Measurements from ENCODE around the gene NFYA. TPM values are rescaled to one million over a fixed set of nuclear protein-coding genes. Genes with fewer than 3 reads are reported as not detected.

NFYA gene
- total and polyA plus RNA-seq, 9 donors: 7.6 to 33.3 (median 20.7) TPM

- no peak for TF ChIP-seq EP300 (IDR thresholded peaks at IDR 0.05)
- peak; percentile 52 to 78 (median 73) for TF ChIP-seq CTCF (IDR thresholded peaks at IDR 0.05)
- 22 to 24% (median 22%) methylated on average over 3 of the region's 3 CpGs for WGBS, 3 donors
- H3K9me3 ChIP-seq: no peaks in the 10 kb centered on the region
- H3K27me3 ChIP-seq: no peaks in the 10 kb centered on the region
- H3K36me3 ChIP-seq: no peaks in the 10 kb centered on the region
- H3K27ac ChIP-seq: no peak overlapping the region
- H3K4me1 ChIP-seq (ENCODE audit: insufficient read depth): no peaks in the 10 kb centered on the region
- H3K4me3 ChIP-seq: no peak overlapping the region
- DNase-seq: peak; percentile 73 to 86 (median 80)
- intact Hi-C loops (cut with DNase I): no loop called here
These were observed 5.9 kb upstream of the NFYA start for GRCh38 chr6:41066867-41067304.

GRCh38 chr6:41071501-41071922 is 1.3 kb upstream of the NFYA start:
- peak overlapping the region; percentile 92 to 99 for H3K27ac ChIP-seq
- H3K36me3 ChIP-seq: no peaks in the 10 kb centered on the region
- H3K4me3 ChIP-seq: peak overlapping the region; percentile 77
- H3K9me3 ChIP-seq: no peaks in the 10 kb centered on the region
- WGBS, 3 donors: 0% methylated on average over 16 of the region's 16 CpGs
- H3K4me1 ChIP-seq (ENCODE audit: insufficient read depth): peaks cover 5% of the 10 kb centered on the region
- TF ChIP-seq CTCF (IDR thresholded peaks at IDR 0.05) (no peak), EP300 (IDR thresholded peaks at IDR 0.05) (no peak), POLR2A (IDR thresholded peaks at IDR 0.05) (no peak)
- H3K27me3 ChIP-seq: no peaks in the 10 kb centered on the region
- intact Hi-C loops (cut with DNase I): no loop called here
- DNase-seq: peak in 1 of 5 donors; percentile 84

GRCh38 chr6:41071923-41072835 is 595 bp upstream of the NFYA start, which contains the start of gene OARD1:
Gene OARD1 (minus strand): TSS chr6:41072356. CDS start chr6:41071634, 722 bp downstream.
- peak within 1 kb of the TSS; percentile 86 for H3K4me3 ChIP-seq
- H3K4me1 ChIP-seq (ENCODE audit: insufficient read depth): peaks cover 5% of the 10 kb centered on the region
- intact Hi-C loops (cut with DNase I): no loop called here
- TF ChIP-seq POLR2A (IDR thresholded peaks at IDR 0.05) (peak; percentile 87), EP300 (IDR thresholded peaks at IDR 0.05) (peak; percentile 53), CTCF (IDR thresholded peaks at IDR 0.05) (no peak)
- 0 to 1% (median 0%) methylated on average over 63 of the region's 63 CpGs for WGBS, 3 donors
- H3K9me3 ChIP-seq: no peaks in the 10 kb centered on the region
- peak; percentile 100 for DNase-seq
- peak within 1 kb of the TSS; percentile 92 to 99 for H3K27ac ChIP-seq
- H3K27me3 ChIP-seq: no peaks in the 10 kb centered on the region
- no peaks in the 10 kb centered on the region for H3K36me3 ChIP-seq

- TF ChIP-seq EP300 (IDR thresholded peaks at IDR 0.05) (no peak), POLR2A (IDR thresholded peaks at IDR 0.05) (peak; percentile 91), CTCF (IDR thresholded peaks at IDR 0.05) (peak in 2 of 3 donors; percentile 64 to 74)
- WGBS, 3 donors: 0 to 1% (median 1%) methylated on average over 36 to 73 of the region's 74 CpGs
- Histone ChIP-seq H3K4me1 (ENCODE audit: insufficient read depth) (peaks cover 5% of the 10 kb centered on the region), H3K9me3 (no peaks in the 10 kb centered on the region), H3K36me3 (no peaks in the 10 kb centered on the region), H3K27ac (peak overlapping the region; percentile 92 to 99), H3K4me3 (peak overlapping the region; percentile 86), H3K27me3 (no peaks in the 10 kb centered on the region)
- DNase-seq: peak; percentile 83 to 89 (median 87)
- intact Hi-C loops (cut with DNase I): no loop called here
These were observed 611 bp downstream of the NFYA start for GRCh38 chr6:41073203-41073967.

Measured in ovary (tissue), 9 donors.